Sigmoid colon (tissue), 3 donors: ENCODE results near the gene TKFC.

Experiments
- CTCF ChIP-seq, 4 experiments: fragments of 450-650 bp in 3 of 4; fragments of 200-600 bp in 1 of 4; IDR thresholded peaks; one replicate each; pipeline ENCODE4 v1.5.1; 2016 to 2019; ENCODE audit warnings: antibody characterized with exemption in 4 of 4, mild to moderate bottlenecking in 3 of 4, moderate library complexity in 2 of 4
- POLR2A ChIP-seq, 2 donors: fragments of 450-650 bp; IDR thresholded peaks; one replicate each; pipeline ENCODE4 v1.6.1; 2016; ENCODE audit warnings: antibody characterized with exemption in 2 of 2, mild to moderate bottlenecking in 2 of 2, moderate library complexity in 2 of 2

GRCh38 chr11:61357233-61357893 is 24.3 kb downstream of the TKFC start:
- TF ChIP-seq CTCF (IDR thresholded peaks at IDR 0.05) (no peak), POLR2A (IDR thresholded peaks at IDR 0.05) (no peak)
